ENCODE results near the gene SUV39H1.
A peak's percentile ranks its signal among the peaks of the same experiment; 100 is the strongest.
"Not testable (repeated sequence)": the region's sequence is repeated elsewhere in the genome, so short reads cannot be mapped to it uniquely, and the experiment has no call there.

The SUV39H1 gene

GRCh38 chrX:48681539-48682183 lies 14.9 kb upstream of the SUV39H1 start:
- TF ChIP-seq POLR2A (IDR thresholded peaks at IDR 0.05; ENCODE audit: low read length) (no peak), GATA1 (IDR thresholded peaks at IDR 0.05; ENCODE audit: low read depth, low read length) (no peak)
- no peak for DNase-seq

GRCh38 chrX:48682795-48683194 lies 13.7 kb upstream of the SUV39H1 start:
- DNase-seq = not testable (repeated sequence)

- DNase-seq = no peak
- no peak for TF ChIP-seq POLR2A (IDR thresholded peaks at IDR 0.05; ENCODE audit: low read length)
- TF ChIP-seq GATA1 (IDR thresholded peaks at IDR 0.05; ENCODE audit: low read depth, low read length) = no peak
These were observed 13.0 kb upstream of the SUV39H1 start, which contains the start of gene WAS for GRCh38 chrX:48683411-48683982. WAS (plus strand) TSS chrX:48683799; CDS start chrX:48683854, 55 bp downstream.

- DNase-seq = no peak
- no peak for TF ChIP-seq GATA1 (IDR thresholded peaks at IDR 0.05; ENCODE audit: low read depth, low read length)
- no peak for TF ChIP-seq POLR2A (IDR thresholded peaks at IDR 0.05; ENCODE audit: low read length)
These were observed 12.4 kb upstream of the SUV39H1 start for GRCh38 chrX:48684134-48684533.

DNA sequence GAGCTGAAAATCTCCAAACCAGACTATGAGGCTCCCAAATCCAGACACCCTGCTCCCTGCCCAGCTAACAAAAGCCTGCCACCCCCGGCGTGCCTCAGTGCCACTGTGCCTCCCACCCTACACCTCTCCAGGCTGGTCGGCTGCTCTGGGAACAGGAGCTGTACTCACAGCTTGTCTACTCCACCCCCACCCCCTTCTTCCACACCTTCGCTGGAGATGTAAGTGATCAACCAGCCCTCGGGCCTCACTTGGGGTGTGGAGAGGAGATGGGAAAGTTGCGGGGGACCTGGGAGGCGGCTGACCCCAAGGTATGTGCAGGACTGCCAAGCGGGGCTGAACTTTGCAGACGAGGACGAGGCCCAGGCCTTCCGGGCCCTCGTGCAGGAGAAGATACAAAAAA lies 11.1 kb upstream of the SUV39H1 start:
- TF ChIP-seq POLR2A (IDR thresholded peaks at IDR 0.05; ENCODE audit: low read length) = no peak
- TF ChIP-seq GATA1 (IDR thresholded peaks at IDR 0.05; ENCODE audit: low read depth, low read length) = no peak
- no peak for DNase-seq

DNA sequence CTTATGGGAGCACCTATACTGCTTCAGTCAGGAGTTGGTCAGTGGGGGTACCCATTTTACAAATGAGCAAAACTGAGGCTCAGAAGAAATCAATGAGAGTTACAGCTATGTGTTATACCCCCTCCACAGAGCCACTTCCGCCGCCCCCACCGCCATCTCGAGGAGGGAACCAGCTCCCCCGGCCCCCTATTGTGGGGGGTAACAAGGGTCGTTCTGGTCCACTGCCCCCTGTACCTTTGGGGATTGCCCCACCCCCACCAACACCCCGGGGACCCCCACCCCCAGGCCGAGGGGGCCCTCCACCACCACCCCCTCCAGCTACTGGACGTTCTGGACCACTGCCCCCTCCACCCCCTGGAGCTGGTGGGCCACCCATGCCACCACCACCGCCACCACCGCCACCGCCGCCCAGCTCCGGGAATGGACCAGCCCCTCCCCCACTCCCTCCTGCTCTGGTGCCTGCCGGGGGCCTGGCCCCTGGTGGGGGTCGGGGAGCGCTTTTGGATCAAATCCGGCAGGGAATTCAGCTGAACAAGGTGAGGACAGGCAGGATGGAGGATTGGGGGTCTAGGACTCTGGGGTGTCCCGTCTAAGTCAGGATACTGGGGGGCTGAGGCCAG lies 7.9 kb upstream of the SUV39H1 start:
- TF ChIP-seq POLR2A (IDR thresholded peaks at IDR 0.05; ENCODE audit: low read length) (no peak), GATA1 (IDR thresholded peaks at IDR 0.05; ENCODE audit: low read depth, low read length) (no peak)

DNA sequence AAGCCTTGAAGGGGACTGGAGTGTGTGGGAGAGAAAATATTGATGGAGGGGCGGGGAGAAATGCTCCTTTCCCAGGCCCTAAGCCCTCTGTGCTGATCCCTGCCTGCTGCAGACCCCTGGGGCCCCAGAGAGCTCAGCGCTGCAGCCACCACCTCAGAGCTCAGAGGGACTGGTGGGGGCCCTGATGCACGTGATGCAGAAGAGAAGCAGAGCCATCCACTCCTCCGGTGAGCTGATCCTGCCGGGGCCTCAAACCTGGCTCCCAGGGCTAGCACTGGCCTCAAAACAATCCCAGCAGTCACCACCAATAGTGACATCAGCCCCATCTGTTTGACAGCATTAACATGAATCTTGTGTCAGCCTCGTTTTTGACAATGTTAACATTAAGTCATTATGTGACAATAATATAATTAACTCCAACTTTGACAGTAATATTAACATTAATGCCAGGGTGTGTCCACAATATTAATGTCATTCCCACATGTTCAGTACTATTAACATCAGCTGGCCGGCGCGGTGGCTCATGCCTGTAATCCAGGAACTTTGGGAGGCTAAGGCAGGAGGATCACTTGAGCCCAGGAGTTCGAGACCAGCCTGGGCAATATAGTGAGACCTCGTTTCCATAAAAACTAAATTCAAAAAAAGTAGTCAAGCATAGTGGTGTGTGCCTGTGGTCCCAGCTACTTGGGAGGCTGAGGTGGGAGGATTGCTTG lies 7.2 kb upstream of the SUV39H1 start:
- DNase-seq = no peak
- TF ChIP-seq GATA1 (IDR thresholded peaks at IDR 0.05; ENCODE audit: low read depth, low read length) = no peak

More for the DNA sequence above, 7.9 kb upstream of the SUV39H1 start:
- DNase-seq = no peak

GRCh38 chrX:48691746-48692145 lies 4.8 kb upstream of the SUV39H1 start:
- not testable (repeated sequence) for DNase-seq

DNA sequence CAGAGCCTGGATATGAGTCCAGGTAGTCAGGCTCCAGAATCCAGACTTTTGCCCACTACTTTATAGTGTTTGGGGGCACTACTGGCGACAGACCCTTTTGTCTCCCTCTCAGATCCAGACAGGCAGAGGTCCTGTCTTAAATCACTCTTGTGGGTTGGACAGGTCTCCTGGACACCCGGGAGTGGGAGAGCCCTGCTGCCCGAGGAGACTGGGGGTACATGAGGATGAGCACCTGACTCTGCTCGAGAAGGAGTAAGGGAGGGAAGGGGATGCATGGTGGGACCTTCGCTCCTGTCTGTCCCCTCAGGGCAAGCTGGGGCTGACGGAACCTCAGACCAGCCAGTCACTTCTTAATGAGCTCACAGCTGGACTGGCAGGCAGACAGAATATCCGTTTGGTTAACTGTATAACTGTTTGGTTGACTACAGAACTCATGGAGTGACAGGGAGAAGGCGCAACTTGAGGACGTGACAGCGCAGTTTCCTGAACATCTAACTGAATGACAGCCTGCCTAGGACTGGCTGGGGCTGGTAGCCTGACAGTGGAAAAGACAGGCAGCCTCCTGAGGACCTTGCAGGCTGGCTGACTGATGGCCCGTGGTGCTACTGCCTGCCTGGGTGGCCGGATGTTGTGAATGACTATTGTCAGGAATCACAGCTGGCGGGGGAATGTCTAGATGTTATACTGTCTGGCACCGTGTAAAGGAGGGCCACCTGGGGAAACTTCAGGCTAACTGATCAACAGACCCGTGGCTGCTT lies 1.6 kb upstream of the SUV39H1 start:
- DNase-seq = peak in 1 of 2 experiments; percentile 34
- TF ChIP-seq POLR2A (IDR thresholded peaks at IDR 0.05; ENCODE audit: low read length) (no peak), GATA1 (IDR thresholded peaks at IDR 0.05; ENCODE audit: low read depth, low read length) (no peak)

- DNase-seq = no peak
- no peak for TF ChIP-seq GATA1 (IDR thresholded peaks at IDR 0.05; ENCODE audit: low read depth, low read length)
- no peak for TF ChIP-seq POLR2A (IDR thresholded peaks at IDR 0.05; ENCODE audit: low read length)
These were observed 1.0 kb upstream of the SUV39H1 start for GRCh38 chrX:48695534-48695896.

DNA sequence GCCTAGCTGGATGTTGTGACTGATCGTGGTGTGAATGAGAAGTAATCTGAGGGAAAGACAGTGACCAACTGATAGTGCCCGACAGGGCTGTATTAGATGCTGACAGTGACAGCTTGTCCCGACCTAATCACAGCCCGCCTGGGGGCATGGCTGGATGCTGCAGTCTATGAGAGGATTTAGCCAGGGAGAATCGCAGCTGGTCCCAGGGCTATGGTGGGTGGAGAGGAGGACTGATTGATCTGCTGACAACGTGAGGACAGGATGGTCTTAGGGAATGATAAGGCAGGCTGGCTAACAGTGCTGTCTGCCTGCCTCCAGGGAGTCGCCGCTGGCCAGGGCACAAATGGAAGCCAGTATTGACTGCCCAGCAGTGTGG lies 621 bp upstream of the SUV39H1 start:
- TF ChIP-seq POLR2A (IDR thresholded peaks at IDR 0.05; ENCODE audit: low read length) (no peak), GATA1 (IDR thresholded peaks at IDR 0.05; ENCODE audit: low read depth, low read length) (no peak)
- no peak for DNase-seq

GRCh38 chrX:48696909-48697727 lies 584 bp downstream of the SUV39H1 start:
- DNase-seq = peak; percentile 71 to 76
- TF ChIP-seq GATA1 (IDR thresholded peaks at IDR 0.05; ENCODE audit: low read depth, low read length) (no peak), POLR2A (IDR thresholded peaks at IDR 0.05; ENCODE audit: low read length) (no peak)

DNA sequence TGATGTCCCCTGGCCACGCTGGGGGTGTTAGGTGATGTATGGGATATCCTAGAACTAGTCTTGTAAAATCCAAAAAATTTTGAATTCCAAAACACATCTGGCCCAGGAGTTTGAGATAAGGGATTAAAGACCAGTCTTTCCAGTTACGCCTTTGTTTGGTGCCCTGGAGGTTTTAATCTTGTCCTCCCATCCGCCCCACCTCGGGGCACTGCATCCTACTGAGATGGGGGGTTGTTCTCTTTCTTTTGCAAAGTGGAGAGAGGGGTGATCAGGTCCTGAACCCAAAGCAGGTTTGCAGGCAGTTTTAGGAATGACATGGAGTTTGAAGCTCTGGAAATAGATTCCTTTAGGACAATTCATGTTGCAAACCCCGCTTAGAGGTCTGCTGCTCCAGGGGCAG lies 1.8 kb downstream of the SUV39H1 start:
- no peak for TF ChIP-seq POLR2A (IDR thresholded peaks at IDR 0.05; ENCODE audit: low read length)
- TF ChIP-seq GATA1 (IDR thresholded peaks at IDR 0.05; ENCODE audit: low read depth, low read length) = no peak
- peak in 1 of 2 experiments; percentile 21 for DNase-seq
